AG09319 (cell line): ENCODE data around the gene RBM38.

Source experiments
- DNase-seq: peaks from one replicate; pipeline ENCODE4 v3.0.0-alpha.2; 2010; ENCODE audit warnings: low read depth; ENCODE audit errors: extremely low read depth
- CTCF ChIP-seq: IDR thresholded peaks from 2 replicates; pipeline ENCODE4 v1.5.1; 2011; ENCODE audit warnings: low read depth, mild to moderate bottlenecking, inconsistent platforms, low read length, moderate library complexity

The RBM38 gene

GRCh38 chr20:57394121-57395082, 3.2 kb downstream of the RBM38 start:
- TF ChIP-seq CTCF: no peak
- no peak for DNase-seq

DNA sequence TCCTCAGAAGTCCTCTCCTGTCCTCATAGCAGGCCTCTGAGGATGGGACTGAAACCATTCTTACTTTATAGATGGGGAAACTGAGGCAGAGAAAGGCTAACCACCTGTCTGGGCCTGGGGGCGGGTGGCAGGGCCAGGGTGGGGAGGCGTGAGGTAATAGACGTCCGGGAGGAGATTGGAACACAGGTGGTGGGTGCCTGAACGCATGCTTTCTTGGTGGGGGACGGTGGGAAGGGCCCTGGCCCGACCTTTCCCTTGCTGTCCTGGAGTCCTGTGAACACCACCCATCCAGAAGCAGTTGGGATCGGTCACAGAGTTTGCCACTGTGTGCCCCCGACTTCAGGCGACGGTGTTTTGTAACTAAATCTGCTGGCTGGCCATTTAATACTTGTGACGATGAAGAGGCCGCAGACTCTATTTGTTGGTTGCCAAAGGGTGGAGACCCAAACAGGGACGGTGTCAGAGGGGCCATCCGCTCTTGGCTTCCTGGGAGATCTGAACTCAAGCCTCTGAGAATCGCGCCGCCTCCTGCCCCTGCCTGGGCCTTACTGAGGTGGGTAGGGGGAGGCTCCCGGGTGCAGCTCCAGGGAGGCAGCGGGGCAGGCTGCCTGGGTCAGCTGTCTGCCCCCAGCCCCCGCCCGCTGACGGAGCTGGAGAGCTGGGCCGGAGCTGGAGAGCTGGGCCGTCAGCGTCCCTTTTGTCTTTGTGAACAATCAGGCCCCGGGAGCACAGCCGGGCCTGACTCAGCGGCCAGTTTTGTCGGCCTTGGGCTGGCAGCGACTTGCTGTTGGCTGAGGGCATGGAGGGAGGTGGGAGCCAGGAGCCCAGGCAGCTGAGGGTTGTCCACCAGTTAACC, 4.1 kb downstream of the RBM38 start:
- no peak for TF ChIP-seq CTCF
- DNase-seq: peak; percentile 25

- no peak for DNase-seq
- TF ChIP-seq CTCF: no peak
Observed at GRCh38 chr20:57396212-57396983, 5.2 kb downstream of the RBM38 start.

DNA sequence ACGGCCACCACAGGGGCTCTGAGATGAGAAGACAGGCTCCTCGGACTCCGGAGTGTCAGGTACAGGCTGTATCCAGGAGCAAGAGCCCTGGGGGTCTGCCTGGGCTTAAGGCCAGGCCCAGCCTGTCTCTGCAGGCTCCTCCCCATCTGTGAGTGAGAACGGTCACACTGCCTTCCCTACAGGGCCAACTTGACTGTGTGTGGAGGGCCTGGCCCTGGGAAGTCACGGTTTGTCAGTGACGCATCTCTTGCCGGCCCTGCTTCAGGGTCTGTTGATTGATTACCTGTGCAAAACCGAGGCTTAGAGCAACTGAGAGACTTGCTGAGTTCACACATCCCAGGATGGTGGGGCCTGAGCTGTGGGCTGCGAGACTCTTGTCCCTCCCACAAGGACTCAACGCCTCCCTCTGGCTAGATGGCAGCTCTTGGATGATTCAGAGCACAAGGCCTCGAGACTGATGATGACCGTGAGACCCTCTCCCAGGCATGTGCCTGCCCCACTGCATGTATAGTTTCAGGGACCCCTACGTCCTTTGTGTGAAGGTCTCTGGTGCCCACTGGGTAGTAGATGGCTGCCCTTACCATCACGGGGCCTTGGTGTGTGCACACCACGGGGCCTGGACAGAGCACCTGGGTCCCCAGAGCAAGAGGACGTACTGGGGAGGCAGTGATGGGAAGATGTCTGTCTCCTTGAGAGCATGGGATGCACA, 5.9 kb downstream of the RBM38 start:
- no peak for DNase-seq
- TF ChIP-seq CTCF: no peak

- no peak for DNase-seq
- TF ChIP-seq CTCF: no peak
Observed at GRCh38 chr20:57397693-57398108, 6.5 kb downstream of the RBM38 start.

DNA sequence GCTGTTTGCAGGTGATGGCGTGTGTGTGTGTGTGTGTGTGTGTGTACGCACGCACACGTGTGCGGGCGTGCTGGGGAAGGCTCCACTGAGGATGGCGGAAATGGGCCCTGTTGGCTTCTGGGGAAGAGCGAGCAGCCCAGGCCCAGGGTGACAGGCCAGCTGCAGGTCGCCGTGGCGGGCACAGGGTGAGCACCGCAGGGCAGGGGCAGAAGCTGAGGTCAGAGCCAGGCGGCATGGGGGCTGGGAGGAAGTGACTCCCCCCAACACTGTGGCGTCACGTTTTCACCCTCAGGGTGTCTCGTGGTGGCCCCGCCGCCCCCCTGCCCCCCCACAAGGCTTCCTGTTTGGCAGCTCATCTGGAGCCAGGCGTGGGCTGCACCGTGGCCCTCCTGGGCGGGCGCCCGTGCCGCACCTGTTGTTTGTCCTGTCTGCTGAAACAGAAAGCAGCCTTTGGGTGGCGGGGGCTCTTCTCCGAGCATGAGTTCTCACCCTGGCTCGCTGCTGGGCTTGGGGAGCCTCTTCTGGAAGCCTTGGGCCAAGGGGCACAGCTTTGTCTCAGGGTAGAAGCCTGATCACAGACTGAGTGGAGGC, 7.1 kb downstream of the RBM38 start:
- DNase-seq: no peak

More for the DNA sequence above, 7.1 kb downstream of the RBM38 start:
- no peak for TF ChIP-seq CTCF
